OCI-M1 (cell line): Measurements from ENCODE around the gene TIMP3.

ENCODE experiments used
- DNase-seq: peaks from one replicate; lab custom pipeline; 2025; lab: John Stamatoyannopoulos, UW

TIMP3 gene

GRCh38 chr22:32808038-32808445, 6.5 kb downstream of the TIMP3 start:
- DNase-seq = no peak

DNA sequence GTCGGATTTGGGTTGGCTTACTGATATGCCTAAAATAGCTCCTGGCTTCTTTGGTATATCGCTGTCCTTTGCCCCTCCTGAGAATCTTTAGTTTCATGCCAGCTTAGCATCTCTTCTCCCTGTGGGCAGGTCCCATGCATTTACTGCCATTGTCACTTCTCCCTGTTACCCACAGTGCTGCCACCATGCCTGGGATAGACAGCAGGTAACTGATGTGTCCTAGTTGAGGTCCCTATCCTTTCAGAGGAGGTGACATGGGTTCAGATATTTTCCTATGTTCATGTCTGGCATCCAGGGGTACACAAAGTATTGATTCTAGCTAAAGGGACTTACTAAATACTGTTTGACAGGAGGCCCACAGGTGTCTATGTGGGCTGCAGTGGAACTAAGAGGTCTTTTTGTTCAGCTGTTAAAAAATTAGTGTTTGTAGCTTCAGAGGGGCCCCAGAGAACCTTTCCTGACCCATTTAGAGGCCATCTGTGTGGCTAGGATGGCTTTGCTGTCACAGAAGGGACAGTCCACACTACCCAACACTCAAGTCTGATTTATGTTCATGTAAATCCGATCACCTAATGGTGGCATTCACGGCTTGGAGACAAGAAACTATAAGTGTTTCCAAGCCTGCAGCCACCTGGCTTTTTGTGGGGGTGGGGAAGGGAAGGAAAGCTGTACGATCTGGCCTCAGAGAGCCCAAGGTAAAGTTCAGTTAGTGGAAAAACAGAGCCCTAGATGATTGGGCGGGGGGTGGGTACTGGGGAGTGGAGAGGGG, 8.5 kb downstream of the TIMP3 start:
- no peak for DNase-seq

GRCh38 chr22:32810555-32811133, 9.1 kb downstream of the TIMP3 start:
- DNase-seq = peak; percentile 34

GRCh38 chr22:32811788-32812545, 10.5 kb downstream of the TIMP3 start:
- peak; percentile 73 for DNase-seq

GRCh38 chr22:32814285-32814860, 12.9 kb downstream of the TIMP3 start:
- no peak for DNase-seq

GRCh38 chr22:32815059-32815458, 13.6 kb downstream of the TIMP3 start:
- no peak for DNase-seq

GRCh38 chr22:32815943-32816342, 14.4 kb downstream of the TIMP3 start:
- DNase-seq = no peak

DNA sequence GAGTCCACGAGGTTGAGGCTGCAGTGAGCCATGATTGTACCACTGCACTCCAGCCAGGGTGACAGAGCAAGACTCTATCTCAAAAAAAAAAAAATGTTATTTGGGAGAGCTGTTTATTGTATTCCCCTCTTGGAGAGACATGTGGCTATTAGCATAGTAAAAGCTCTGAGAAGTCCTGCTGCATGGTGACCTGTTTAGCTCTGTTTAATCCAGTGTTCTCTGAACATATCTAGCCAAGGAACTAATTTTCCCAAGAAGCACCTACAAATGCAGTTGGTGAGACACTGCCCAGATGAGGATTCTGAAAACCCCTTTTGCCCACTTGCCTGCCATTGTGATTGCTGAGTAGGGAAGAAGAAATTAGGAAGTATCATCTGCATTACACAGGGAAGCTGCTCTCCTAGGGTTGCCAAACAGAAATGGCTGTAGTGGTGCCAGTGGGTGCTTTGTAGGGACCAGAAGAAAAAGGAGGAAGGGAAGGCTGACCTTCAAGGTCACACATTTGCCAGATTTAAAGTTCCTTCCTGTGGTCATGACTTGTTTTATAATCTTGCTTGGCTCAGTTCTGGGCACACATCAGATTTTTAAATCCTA, 15.7 kb downstream of the TIMP3 start:
- DNase-seq = no peak

GRCh38 chr22:32818446-32819115, 17.1 kb downstream of the TIMP3 start:
- DNase-seq = no peak

DNA sequence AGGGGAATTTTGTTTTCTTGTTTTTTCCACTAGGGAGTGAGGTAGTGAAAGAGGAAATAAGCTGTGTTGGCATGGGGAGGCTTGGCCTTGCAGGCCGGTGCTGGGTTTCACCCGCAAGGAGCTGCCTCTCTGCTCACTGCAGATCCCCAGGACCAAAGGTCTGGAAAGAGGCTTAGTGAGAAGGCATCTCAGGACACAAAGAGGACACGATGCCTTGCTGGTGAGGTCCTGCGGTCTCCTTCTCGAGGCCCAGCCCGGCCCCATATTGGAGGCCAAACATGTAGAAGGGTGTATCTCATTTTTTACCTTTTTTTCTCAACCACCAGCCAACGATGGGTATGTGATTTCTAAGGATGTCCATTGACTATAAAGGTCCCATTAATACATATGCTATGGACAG, 17.6 kb downstream of the TIMP3 start:
- no peak for DNase-seq

DNA sequence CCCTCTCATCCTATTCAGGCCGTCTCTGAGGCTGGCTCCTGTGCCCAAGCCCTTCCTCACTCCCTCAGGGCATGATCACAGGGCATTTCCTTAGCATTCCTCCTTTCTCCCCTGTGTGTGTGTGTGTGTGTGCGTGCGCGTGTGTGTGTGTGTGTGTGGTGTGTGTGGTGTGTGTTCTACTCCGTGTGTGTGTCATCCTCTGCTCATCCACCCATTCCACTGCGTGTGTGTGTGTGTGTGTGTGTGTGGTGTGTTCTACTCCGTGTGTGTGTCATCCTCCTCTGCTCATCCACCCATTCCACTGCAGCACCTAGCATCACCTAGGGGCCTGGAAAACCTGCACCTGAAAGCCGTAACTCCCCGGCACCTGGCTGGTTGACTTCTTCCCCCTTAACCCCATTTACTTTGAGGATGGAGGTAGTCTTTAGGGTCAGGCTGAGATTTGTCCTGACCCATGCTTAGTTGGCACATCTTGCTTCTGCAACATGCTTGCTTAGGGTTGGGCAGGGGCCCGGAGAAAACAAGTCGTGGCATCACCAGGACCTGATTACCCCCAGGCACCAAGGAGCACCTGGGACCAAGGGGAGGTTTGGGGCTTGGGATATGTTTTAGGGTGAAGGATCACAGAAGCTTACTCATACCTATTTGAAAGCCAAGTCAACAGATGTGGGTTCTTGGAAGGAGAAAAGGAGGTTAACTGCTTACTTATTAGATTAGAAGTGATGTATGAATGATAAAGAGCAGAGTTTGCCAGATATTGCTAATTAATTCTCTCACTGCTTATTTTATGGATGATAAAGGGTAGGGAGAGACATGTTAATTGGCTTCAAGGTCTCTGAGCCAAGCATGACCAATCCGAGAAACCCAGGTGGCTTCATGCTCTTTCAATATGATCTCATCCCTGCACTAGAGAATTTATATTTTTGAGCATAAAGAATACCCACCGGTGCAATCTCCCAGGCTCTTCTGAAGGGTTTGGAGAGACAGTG, 18.9 kb downstream of the TIMP3 start:
- DNase-seq = no peak

DNA sequence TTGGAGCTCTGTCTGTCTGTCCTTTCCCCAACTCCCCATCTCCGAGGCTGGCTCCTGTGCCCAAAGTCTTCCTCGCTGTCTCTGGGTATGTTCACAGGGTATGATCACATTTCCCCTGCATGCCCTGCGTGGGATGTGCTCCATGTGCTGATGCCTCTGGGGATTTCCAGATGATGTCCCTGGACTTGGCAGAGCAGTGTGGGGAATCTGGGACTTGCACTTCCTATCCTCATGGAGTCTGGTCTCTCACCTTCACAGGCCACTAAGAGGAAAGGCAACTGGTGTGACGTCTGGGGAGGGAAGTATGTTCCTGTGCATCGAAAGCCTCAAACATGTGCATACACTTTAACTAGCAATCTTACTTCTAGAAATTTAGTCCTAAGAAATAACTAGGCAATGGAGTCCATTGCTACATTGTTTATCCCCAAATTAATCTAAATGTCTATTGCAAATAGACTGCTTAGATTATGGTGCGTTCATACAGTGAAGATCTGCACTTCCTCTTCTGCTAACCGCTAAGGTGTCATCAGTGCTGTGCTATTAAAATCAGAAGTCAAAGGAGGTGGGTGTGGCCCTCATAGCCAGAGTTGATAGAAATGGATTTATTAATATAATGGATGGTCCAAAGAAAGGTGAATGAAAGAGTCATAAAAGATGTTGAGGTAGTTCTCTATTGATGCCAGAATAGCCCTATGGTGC, 20.8 kb downstream of the TIMP3 start:
- DNase-seq = no peak

GRCh38 chr22:32823024-32823730, 21.7 kb downstream of the TIMP3 start:
- peak; percentile 37 for DNase-seq

- DNase-seq = no peak
Measured at GRCh38 chr22:32824531-32825312, 23.2 kb downstream of the TIMP3 start.

DNA sequence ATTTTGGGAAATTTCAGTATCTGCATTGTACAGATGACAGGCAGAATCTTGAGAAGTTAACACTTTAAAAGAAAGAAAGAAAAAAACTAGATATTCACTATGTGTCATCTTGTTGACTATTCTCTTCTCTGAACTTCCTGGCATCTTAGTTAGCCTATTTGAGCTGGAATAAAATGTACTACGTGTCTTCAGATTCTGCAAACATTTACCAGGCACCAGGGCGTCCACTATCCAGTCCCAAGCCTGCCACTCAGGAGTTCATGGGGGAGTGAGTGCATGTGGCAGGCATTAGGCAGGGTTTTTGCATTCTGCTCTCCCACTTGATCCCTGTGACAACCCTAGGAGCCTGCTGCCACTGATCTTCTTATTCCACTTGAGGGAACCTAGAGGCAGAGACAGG, 25.0 kb downstream of the TIMP3 start:
- DNase-seq = no peak

DNA sequence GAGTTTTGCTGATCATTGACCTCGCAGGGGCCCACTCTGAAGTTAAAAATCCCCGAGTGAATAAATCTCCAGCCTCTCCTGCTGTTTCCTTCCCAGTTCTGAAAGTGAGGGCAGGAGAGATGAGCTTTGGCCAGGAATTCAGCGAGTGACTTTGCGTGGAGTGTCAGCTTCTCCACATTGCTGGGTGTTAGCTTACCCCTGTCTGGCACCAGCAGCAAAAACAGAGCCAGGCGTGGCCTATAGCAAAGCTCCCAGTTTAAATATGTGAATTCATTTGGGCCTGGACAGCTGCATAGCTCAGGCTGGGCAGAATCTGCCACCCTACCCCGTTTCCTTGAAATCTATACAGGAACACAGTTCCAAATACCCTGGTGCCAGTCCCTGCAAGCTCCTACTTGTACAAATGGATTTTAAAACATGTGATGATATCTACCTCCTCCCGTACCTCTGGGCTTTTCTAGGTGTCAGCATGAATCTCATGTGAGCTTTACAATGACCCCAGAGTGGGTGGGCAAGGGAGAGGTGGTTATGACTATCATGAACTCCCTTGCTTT, 25.6 kb downstream of the TIMP3 start:
- no peak for DNase-seq

GRCh38 chr22:32828150-32828549, 26.6 kb downstream of the TIMP3 start:
- no peak for DNase-seq

GRCh38 chr22:32828561-32828960, 27.1 kb downstream of the TIMP3 start:
- DNase-seq = no peak
